ENCODE data around the gene CERS6. TPM values are rescaled to one million over a fixed set of nuclear protein-coding genes. Genes with fewer than 3 reads are reported as not detected.

The CERS6 gene
- total and polyA plus RNA-seq, 4 donors: 4.2 to 20.4 (median 10.1) TPM

GRCh38 chr2:168589236-168590211 is 133.5 kb downstream of the CERS6 start (continued):
- TF ChIP-seq SP1 (IDR thresholded peaks at IDR 0.05) (no peak), ATF3 (IDR thresholded peaks at IDR 0.05) (no peak), RAD21 (IDR thresholded peaks at IDR 0.05) (no peak), FOXA2 (IDR thresholded peaks at IDR 0.05) (no peak), JUND (IDR thresholded peaks at IDR 0.05) (no peak), HNF4G (IDR thresholded peaks at IDR 0.05) (no peak)

GRCh38 chr2:168592181-168592831 is 136.2 kb downstream of the CERS6 start:
- DNase-seq (ENCODE audit: low spot score): no peak
- 92% methylated on average over 3 of the region's 3 CpGs for WGBS
- no peaks in the 10 kb centered on the region for H3K36me3 ChIP-seq (ENCODE audit: control insufficient read depth in 4 of 4, insufficient read depth in 3 of 4, low read depth in 1 of 4, low read length in 3 of 4)
- no peaks in the 10 kb centered on the region for H3K27me3 ChIP-seq (ENCODE audit: control insufficient read depth in 4 of 4, insufficient read depth in 4 of 4, low read length in 3 of 4)
- no peak for TF ChIP-seq GABPA (IDR thresholded peaks at IDR 0.05 in 1 of 2, conservative IDR thresholded peaks at IDR 0.05 in 1 of 2)
- TF ChIP-seq FOXA1 (IDR thresholded peaks at IDR 0.05): no peak
- TF ChIP-seq JUND (IDR thresholded peaks at IDR 0.05): no peak
- H3K27ac ChIP-seq (ENCODE audit: low read depth in 1 of 2, low read length in 2 of 2): no peak overlapping the region
- H3K9ac ChIP-seq (ENCODE audit: low read depth in 1 of 2, low read length in 2 of 2): no peak overlapping the region
- H3K4me1 ChIP-seq (ENCODE audit: control insufficient read depth in 4 of 4, insufficient read depth in 4 of 4, low read length in 3 of 4): no peaks in the 10 kb centered on the region
- H3K4me3 ChIP-seq (ENCODE audit: low read depth in 1 of 3, low read length in 3 of 3): no peak overlapping the region
- H3K9me3 ChIP-seq (ENCODE audit: control insufficient read depth in 4 of 4, low read length in 3 of 4): no peaks in the 10 kb centered on the region

- 96% methylated on average over 1 of the region's 1 CpG for WGBS
- no peak for TF ChIP-seq JUND (IDR thresholded peaks at IDR 0.05)
- no peak for TF ChIP-seq FOXA1 (IDR thresholded peaks at IDR 0.05)
- TF ChIP-seq FOXA2 (IDR thresholded peaks at IDR 0.05): no peak
- no peak for TF ChIP-seq ATF3 (IDR thresholded peaks at IDR 0.05)
- no peak for TF ChIP-seq SP1 (IDR thresholded peaks at IDR 0.05)
- no peak for TF ChIP-seq RAD21 (IDR thresholded peaks at IDR 0.05)
- TF ChIP-seq HNF4G (IDR thresholded peaks at IDR 0.05): no peak
- TF ChIP-seq HNF4A (conservative IDR thresholded peaks at IDR 0.05): no peak
- TF ChIP-seq TAF1 (conservative IDR thresholded peaks at IDR 0.05): no peak
- TF ChIP-seq MAX (IDR thresholded peaks at IDR 0.05): no peak
- no peak for TF ChIP-seq ZBTB33 (IDR thresholded peaks at IDR 0.05)
- no peak for TF ChIP-seq EGR1 (IDR thresholded peaks at IDR 0.05; ENCODE audit: low read depth in 2 of 2)
- no peak for TF ChIP-seq NR2F2 (IDR thresholded peaks at IDR 0.05)
- no peak for TF ChIP-seq GABPA (IDR thresholded peaks at IDR 0.05 in 1 of 2, conservative IDR thresholded peaks at IDR 0.05 in 1 of 2)
- no peak for TF ChIP-seq YY1 (IDR thresholded peaks at IDR 0.05)
- no peak for TF ChIP-seq RXRA (IDR thresholded peaks at IDR 0.05)
- no peak for TF ChIP-seq CTCF (IDR thresholded peaks at IDR 0.05; ENCODE audit: low read depth, low read length, missing input control)
- no peak for TF ChIP-seq REST (IDR thresholded peaks at IDR 0.05)
Measured at GRCh38 chr2:168593713-168594112, 137.6 kb downstream of the CERS6 start.

More at GRCh38 chr2:168593713-168594112, 137.6 kb downstream of the CERS6 start:
- no peaks in the 10 kb centered on the region for H3K4me1 ChIP-seq (ENCODE audit: control insufficient read depth in 4 of 4, insufficient read depth in 4 of 4, low read length in 3 of 4)
- no peak overlapping the region for H3K9ac ChIP-seq (ENCODE audit: low read depth in 1 of 2, low read length in 2 of 2)
- H3K27me3 ChIP-seq (ENCODE audit: control insufficient read depth in 4 of 4, insufficient read depth in 4 of 4, low read length in 3 of 4): no peaks in the 10 kb centered on the region
- H3K9me3 ChIP-seq (ENCODE audit: control insufficient read depth in 4 of 4, low read length in 3 of 4): no peaks in the 10 kb centered on the region
- no peak for DNase-seq (ENCODE audit: low spot score)
- peaks cover 0 to under 1% (median 0%) of the 10 kb centered on the region in 4 donors for H3K36me3 ChIP-seq (ENCODE audit: control insufficient read depth in 4 of 4, insufficient read depth in 3 of 4, low read depth in 1 of 4, low read length in 3 of 4)
- H3K27ac ChIP-seq (ENCODE audit: low read depth in 1 of 2, low read length in 2 of 2): no peak overlapping the region
- no peak overlapping the region for H3K4me3 ChIP-seq (ENCODE audit: low read depth in 1 of 3, low read length in 3 of 3)

Measured in liver (tissue), 9 donors.